Esophagus squamous epithelium (tissue), 5 donors: ENCODE data around the gene GSTM3. TPM values are rescaled to one million over a fixed set of nuclear protein-coding genes. Genes with fewer than 3 reads are reported as not detected.

Experiments used
- DNase-seq: peaks from one replicate; lab custom pipeline; 2025; lab: John Stamatoyannopoulos, UW
- H3K27ac ChIP-seq, 4 donors: fragments of 200-600 bp; sonication (generic); one replicate each; pipeline ENCODE4 v1.5.1; 2016 to 2019; ENCODE audit warnings: mild to moderate bottlenecking in 1 of 4
- H3K27me3 ChIP-seq, 4 donors: fragments of 200-600 bp; sonication (generic); 1 replicate in 3 of 4; 2 replicates in 1 of 4; pipeline versions ENCODE4 v1.5.1 to v1.6.0; 2017 to 2021; ENCODE audit warnings: antibody characterized with exemption in 1 of 4
- H3K36me3 ChIP-seq, 3 donors: fragments of 200-600 bp; sonication (generic); one replicate each; pipeline ENCODE4 v1.5.1; 2016 to 2019
- H3K4me1 ChIP-seq, 3 donors: fragments of 200-600 bp; sonication (generic); one replicate each; pipeline ENCODE4 v1.5.1; 2017 to 2019
- H3K4me3 ChIP-seq, 4 donors: fragments of 200-600 bp; sonication (generic); 1 replicate in 3 of 4; 2 replicates in 1 of 4; pipeline ENCODE4 v1.5.1; 2016 to 2019; ENCODE audit warnings: mild to moderate bottlenecking in 2 of 4, moderate library complexity in 1 of 4
- H3K9me3 ChIP-seq, 3 donors: fragments of 200-600 bp; sonication (generic); one replicate each; pipeline ENCODE4 v1.5.1; 2016 to 2019
- POLR2A ChIP-seq, 4 donors: fragments of 450-650 bp; IDR thresholded peaks; one replicate each; pipeline ENCODE4 v1.6.1; 2017; ENCODE audit warnings: antibody characterized with exemption in 4 of 4, mild to moderate bottlenecking in 4 of 4, moderate library complexity in 3 of 4
- WGBS, 2 donors: methylation state at CpG; one replicate each; pipeline ENCODE4 v1.1.5; 2018; 5-methylcytosine and 5-hydroxymethylcytosine counted together
- intact Hi-C: fragments of 100-400 bp; cut with DNase I; formaldehyde crosslinking; loops from one replicate; pipeline ENCODE4 v1.15.0; 2022
- total RNA-seq, 4 donors: library from RNA; depleted of rRNA; stranded (reverse); fragments of >200 nt; gene quantifications; one replicate each; pipeline ENCODE4 v1.1.0, GENCODE V29; 2016
- TF ChIP-seq, protein P1 (sequence below), 6 experiments: fragments of 450-650 bp in 4 of 6; fragments of 200-600 bp in 2 of 6; sonication (generic) in 2 of 6; IDR thresholded peaks; one replicate each; pipeline ENCODE4 v1.5.1; 2016 to 2019; ENCODE audit warnings: antibody characterized with exemption in 6 of 6, mild to moderate bottlenecking in 4 of 6, moderate library complexity in 4 of 6
- donor health status: DM: yes; HTN: yes; CAD: no.

Gene GSTM3
- total RNA-seq, 4 donors from 2014 or later: 86.2 to 273 (median 150) TPM

DNA sequence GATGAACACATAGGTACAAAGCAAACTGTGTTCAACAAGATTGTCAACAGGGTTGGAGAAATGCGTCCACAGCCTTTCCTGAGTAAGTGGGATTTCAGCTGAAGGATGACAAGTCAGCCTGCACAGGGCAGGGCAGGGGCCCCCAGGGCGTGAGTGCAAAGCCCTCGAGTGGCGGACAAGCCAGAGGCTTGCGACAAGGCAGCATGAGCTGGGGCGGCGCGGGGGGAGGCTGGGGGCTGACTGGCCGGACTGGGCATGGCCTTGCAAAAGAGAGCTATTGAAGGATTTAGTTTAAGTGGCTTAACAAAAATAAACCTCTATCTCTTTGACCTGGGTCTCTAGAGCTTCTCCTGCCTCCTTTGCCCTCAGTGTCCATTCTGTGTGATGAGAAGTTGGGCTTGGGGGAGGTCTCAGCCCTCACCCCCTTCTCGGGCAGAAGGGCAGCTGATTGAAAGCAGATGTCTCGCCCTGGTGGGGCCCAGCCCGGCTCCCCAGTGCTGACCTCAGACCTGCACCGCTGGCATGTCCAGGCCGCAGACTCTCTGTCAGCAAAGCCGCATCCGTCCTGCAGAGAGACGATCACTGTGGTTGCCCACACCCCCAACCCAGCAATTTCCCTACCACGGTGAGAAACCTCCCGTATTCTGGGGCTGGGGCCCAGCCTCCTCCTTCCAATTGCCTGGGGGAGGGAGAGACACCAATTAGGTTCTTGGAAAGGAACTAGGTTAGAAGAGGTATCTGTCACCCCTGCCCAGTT is 47.2 kb upstream of the GSTM3 start:
- DNase-seq: no peak
- no peaks in the 10 kb centered on the region for H3K27me3 ChIP-seq
- H3K4me3 ChIP-seq: no peak overlapping the region
- intact Hi-C loops: no loop called here
- H3K36me3 ChIP-seq: no peaks in the 10 kb centered on the region
- 68 to 91% methylated on average over 15 to 18 of the region's 19 CpGs for WGBS, 2 donors
- peaks cover 19 to 93% (median 57%) of the 10 kb centered on the region in 3 donors for H3K4me1 ChIP-seq
- H3K9me3 ChIP-seq: no peaks in the 10 kb centered on the region
- TF ChIP-seq, protein P1, sequence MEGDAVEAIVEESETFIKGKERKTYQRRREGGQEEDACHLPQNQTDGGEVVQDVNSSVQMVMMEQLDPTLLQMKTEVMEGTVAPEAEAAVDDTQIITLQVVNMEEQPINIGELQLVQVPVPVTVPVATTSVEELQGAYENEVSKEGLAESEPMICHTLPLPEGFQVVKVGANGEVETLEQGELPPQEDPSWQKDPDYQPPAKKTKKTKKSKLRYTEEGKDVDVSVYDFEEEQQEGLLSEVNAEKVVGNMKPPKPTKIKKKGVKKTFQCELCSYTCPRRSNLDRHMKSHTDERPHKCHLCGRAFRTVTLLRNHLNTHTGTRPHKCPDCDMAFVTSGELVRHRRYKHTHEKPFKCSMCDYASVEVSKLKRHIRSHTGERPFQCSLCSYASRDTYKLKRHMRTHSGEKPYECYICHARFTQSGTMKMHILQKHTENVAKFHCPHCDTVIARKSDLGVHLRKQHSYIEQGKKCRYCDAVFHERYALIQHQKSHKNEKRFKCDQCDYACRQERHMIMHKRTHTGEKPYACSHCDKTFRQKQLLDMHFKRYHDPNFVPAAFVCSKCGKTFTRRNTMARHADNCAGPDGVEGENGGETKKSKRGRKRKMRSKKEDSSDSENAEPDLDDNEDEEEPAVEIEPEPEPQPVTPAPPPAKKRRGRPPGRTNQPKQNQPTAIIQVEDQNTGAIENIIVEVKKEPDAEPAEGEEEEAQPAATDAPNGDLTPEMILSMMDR (IDR thresholded peaks at IDR 0.05): no peak
- no peak overlapping the region for H3K27ac ChIP-seq

DNA sequence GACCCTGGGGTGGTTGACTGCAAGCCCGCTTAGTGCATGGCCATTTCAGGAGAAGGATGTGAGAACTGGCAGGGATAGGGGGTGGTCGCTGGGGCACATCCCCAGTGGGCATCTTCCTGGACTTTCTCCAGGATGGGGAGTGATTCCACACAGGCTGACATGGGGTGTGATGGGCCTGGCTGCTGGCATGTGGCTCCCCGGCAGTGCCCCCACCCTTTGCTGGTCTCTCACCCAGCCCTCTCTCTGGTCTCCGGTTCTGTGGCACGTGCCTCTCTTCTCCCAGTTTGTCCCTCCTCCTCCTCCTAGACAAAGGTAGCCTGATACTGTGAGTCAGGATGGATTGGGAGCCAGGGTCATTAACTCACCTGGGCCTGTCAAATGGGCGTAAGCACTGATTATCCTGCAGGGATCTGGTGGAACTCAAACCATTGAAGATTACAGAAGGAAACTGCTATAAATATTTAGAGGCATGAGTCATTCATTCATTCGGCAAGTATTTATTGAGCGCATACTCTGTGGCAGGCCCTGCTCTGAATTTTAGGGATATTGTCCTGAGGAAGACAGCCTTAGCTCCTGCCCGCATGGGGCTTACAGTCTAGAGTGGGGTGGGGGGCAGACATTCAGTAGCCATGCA is 46.5 kb upstream of the GSTM3 start:
- DNase-seq: no peak
- Histone ChIP-seq H3K9me3 (no peaks in the 10 kb centered on the region), H3K36me3 (no peaks in the 10 kb centered on the region), H3K4me3 (no peak overlapping the region), H3K27ac (peak overlapping the region; percentile 23 to 79 (median 64)), H3K4me1 (peaks cover 17 to 93% (median 57%) of the 10 kb centered on the region in 3 donors), H3K27me3 (no peaks in the 10 kb centered on the region)
- TF ChIP-seq, protein P1 (IDR thresholded peaks at IDR 0.05): no peak
- TF ChIP-seq POLR2A (IDR thresholded peaks at IDR 0.05): no peak
- intact Hi-C loops: no loop called here
- 64 to 72% methylated on average over 3 to 5 of the region's 9 CpGs for WGBS, 2 donors

DNA sequence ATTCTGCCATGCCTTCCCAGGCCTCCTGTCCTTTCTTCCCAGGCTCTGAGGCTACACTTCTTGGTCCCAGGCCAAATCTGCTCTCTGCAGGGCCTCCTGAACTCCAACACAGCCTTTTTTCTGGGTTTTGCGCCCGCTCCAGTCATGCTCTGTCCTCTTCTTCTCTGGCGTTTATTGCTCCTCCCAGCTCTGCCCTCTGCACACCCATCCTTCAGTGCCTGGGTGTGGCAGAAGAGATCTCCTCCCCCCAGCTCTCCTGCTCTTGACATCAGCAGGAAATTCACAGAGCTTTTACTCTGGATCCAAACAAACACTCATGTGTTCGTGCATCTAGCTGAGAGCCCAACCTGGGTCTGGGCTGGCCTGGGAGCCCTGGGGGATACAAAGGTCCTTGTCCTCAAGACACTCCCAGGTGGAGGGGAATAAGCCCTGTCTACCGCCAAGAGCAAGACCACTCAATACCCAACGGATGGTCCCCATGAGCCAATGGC is 45.7 kb upstream of the GSTM3 start:
- intact Hi-C loops: no loop called here
- H3K27ac ChIP-seq: peak overlapping the region; percentile 23 to 79 (median 64)
- H3K4me3 ChIP-seq: no peak overlapping the region
- WGBS, 2 donors: 48 to 65% methylated on average over 4 to 5 of the region's 6 CpGs
- H3K9me3 ChIP-seq: no peaks in the 10 kb centered on the region
- H3K4me1 ChIP-seq: peaks cover 9 to 86% (median 54%) of the 10 kb centered on the region in 3 donors
- TF ChIP-seq POLR2A (IDR thresholded peaks at IDR 0.05): no peak
- TF ChIP-seq, protein P1 (IDR thresholded peaks at IDR 0.05): no peak
- DNase-seq: no peak
- H3K27me3 ChIP-seq: no peaks in the 10 kb centered on the region
- H3K36me3 ChIP-seq: no peaks in the 10 kb centered on the region

DNA sequence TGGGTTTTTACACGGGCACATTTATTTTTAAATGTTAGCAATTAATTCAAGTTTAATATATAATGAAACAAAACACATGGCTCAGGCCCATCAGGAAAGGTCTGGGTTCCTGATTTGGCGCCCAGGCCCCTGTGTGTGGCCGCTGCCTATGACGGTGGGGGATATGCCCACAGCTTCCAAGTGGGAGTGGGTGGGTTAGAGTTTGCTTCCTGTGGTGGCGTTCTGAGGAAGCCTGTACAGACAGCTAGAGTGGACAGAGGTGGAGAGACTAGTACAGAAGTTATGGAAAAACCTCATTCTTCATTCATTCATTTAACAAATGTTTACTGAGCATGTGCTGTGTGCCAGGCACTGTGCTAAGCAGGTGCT is 45.3 kb upstream of the GSTM3 start:
- WGBS, 2 donors: 66 to 75% methylated on average over 5 of the region's 5 CpGs
- DNase-seq: no peak
- no peak overlapping the region for H3K4me3 ChIP-seq
- intact Hi-C loops: no loop called here
- peaks cover 9 to 82% (median 50%) of the 10 kb centered on the region in 3 donors for H3K4me1 ChIP-seq
- no peaks in the 10 kb centered on the region for H3K36me3 ChIP-seq
- no peaks in the 10 kb centered on the region for H3K27me3 ChIP-seq
- TF ChIP-seq, protein P1 (IDR thresholded peaks at IDR 0.05): no peak
- no peak for TF ChIP-seq POLR2A (IDR thresholded peaks at IDR 0.05)
- H3K9me3 ChIP-seq: no peaks in the 10 kb centered on the region
- peak overlapping the region in 3 of 4 donors; percentile 23 to 79 (median 68) for H3K27ac ChIP-seq
